Skeletal muscle tissue (tissue), 4 donors: ENCODE data around the gene NEMP2. TPM values are rescaled to one million over a fixed set of nuclear protein-coding genes. Genes with fewer than 3 reads are reported as not detected.
"Not testable (repeated sequence)": the region's sequence is repeated elsewhere in the genome, so short reads cannot be mapped to it uniquely, and the experiment has no call there.

ENCODE experiments used
- H3K27ac ChIP-seq: one replicate; pipeline ENCODE4 v1.7.0; 2013; ENCODE audit warnings: mild to moderate bottlenecking, low read depth, low read length, inconsistent platforms
- H3K27me3 ChIP-seq, 3 donors: one replicate each; pipeline ENCODE4 v1.7.0; 2013; ENCODE audit warnings: low read length in 3 of 3; ENCODE audit not compliant: control insufficient read depth in 3 of 3, insufficient read depth in 3 of 3
- H3K36me3 ChIP-seq, 3 donors: one replicate each; pipeline ENCODE4 v1.7.0; 2013; ENCODE audit warnings: low read length in 3 of 3; ENCODE audit not compliant: control insufficient read depth in 3 of 3, insufficient read depth in 3 of 3
- H3K4me1 ChIP-seq, 3 donors: one replicate each; pipeline ENCODE4 v1.7.0; 2013; ENCODE audit warnings: low read length in 3 of 3, mild to moderate bottlenecking in 3 of 3; ENCODE audit not compliant: control insufficient read depth in 3 of 3, insufficient read depth in 3 of 3
- H3K4me3 ChIP-seq, 3 donors: one replicate each; pipeline ENCODE4 v1.7.0; 2013; ENCODE audit warnings: low read length in 3 of 3
- H3K9ac ChIP-seq, 3 donors: one replicate each; pipeline ENCODE4 v1.7.0; 2013; ENCODE audit warnings: low read length in 3 of 3, mild to moderate bottlenecking in 3 of 3, moderate library complexity in 2 of 3, low read depth in 1 of 3
- H3K9me3 ChIP-seq, 3 donors: one replicate each; pipeline ENCODE4 v1.7.0; 2013; ENCODE audit warnings: low read length in 3 of 3; ENCODE audit not compliant: control insufficient read depth in 3 of 3
- total RNA-seq: library from RNA; depleted of rRNA; stranded (reverse); fragments of >200 nt; gene quantifications from one replicate; pipeline ENCODE4 v1.2.3, GENCODE V29; 2014
- donor health status: Osteomylitis.

NEMP2 gene
- total RNA-seq, 1 donor from 2014 or later: 7.8 TPM

DNA sequence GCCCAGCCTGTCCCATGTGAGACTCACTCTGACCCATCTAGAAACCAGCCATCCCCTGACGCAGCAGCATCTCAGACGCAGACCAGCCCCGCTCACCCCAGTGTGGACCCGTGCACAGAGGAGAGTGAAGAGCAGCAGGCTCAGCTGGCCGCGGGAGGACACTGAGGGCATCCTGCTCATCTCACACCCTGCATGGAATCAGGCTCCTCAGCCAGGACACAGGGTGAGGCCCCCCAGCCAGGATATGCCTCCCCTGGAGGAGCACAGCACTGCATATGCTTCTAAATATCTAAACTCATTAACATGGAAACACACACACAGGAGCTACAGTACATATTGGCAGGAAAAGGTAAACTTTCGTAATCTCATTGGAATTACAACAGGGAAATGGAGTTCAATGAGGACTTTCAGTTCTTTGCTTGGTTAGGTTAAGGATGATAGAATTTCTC is 34.4 kb downstream of the NEMP2 start:
- no peaks in the 10 kb centered on the region for H3K27me3 ChIP-seq
- no peak overlapping the region for H3K27ac ChIP-seq
- peaks cover 0 to 9% (median 0%) of the 10 kb centered on the region in 3 donors for H3K36me3 ChIP-seq
- no peak overlapping the region for H3K9ac ChIP-seq
- H3K4me3 ChIP-seq: no peak overlapping the region
- no peaks in the 10 kb centered on the region for H3K9me3 ChIP-seq
- H3K4me1 ChIP-seq: no peaks in the 10 kb centered on the region

- Histone ChIP-seq H3K27ac (no peak overlapping the region), H3K9me3 (no peaks in the 10 kb centered on the region), H3K9ac (no peak overlapping the region), H3K4me1 (no peaks in the 10 kb centered on the region), H3K36me3 (peaks cover 0 to 9% (median 0%) of the 10 kb centered on the region in 3 donors), H3K4me3 (no peak overlapping the region), H3K27me3 (no peaks in the 10 kb centered on the region)
Observed at GRCh38 chr2:190499273-190499672, 35.2 kb downstream of the NEMP2 start.

GRCh38 chr2:190497428-190497827 is 37.1 kb downstream of the NEMP2 start:
- H3K9me3 ChIP-seq: no peaks in the 10 kb centered on the region
- no peaks in the 10 kb centered on the region for H3K27me3 ChIP-seq
- H3K27ac ChIP-seq: no peak overlapping the region
- H3K4me1 ChIP-seq: no peaks in the 10 kb centered on the region
- H3K9ac ChIP-seq: no peak overlapping the region
- H3K36me3 ChIP-seq: peaks cover 0 to 9% (median 0%) of the 10 kb centered on the region in 3 donors
- no peak overlapping the region for H3K4me3 ChIP-seq

DNA sequence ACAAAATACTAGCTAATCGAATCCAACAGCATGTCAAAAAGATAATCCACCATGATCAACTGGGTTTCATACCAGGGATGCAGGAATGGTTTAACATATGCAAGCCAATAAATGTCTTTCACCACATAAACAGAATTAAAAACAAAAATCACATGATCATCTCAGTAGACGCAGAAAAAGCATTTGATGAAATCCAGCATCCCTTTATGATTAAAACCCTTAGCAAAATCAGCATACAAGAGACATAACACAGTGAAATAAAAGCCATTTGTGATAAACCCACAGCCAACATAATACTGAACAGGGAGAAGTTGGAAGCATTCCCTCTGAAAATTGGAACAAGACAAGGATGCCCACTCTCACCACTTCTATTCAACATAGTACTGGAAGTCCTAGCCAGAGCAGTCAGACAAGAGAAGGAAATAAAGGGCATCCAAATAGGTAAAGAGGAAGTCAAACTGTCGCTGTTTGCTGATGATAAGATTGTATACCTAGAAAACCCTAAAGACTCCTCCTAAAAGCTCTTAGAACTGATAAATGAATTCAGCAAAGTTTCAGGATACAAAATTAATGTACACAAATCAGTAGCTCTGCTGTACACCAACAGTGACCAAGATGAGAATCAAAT is 39.8 kb downstream of the NEMP2 start:
- not testable (repeated sequence) for H3K27me3 ChIP-seq, H3K4me3 ChIP-seq, H3K36me3 ChIP-seq, H3K27ac ChIP-seq, H3K9me3 ChIP-seq, H3K4me1 ChIP-seq, H3K9ac ChIP-seq

GRCh38 chr2:190493095-190493494 is 41.4 kb downstream of the NEMP2 start:
- Histone ChIP-seq H3K36me3 (peaks cover 0 to 8% (median 5%) of the 10 kb centered on the region in 3 donors), H3K27me3 (no peaks in the 10 kb centered on the region), H3K4me1 (no peaks in the 10 kb centered on the region), H3K4me3 (no peak overlapping the region), H3K9me3 (no peaks in the 10 kb centered on the region), H3K9ac (no peak overlapping the region), H3K27ac (no peak overlapping the region)

GRCh38 chr2:190490502-190490901 is 44.0 kb downstream of the NEMP2 start:
- Histone ChIP-seq H3K4me3 (no peak overlapping the region), H3K36me3 (peaks cover 0 to 6% (median 5%) of the 10 kb centered on the region in 3 donors), H3K27me3 (no peaks in the 10 kb centered on the region)

GRCh38 chr2:190489475-190489874 is 45.0 kb downstream of the NEMP2 start:
- Histone ChIP-seq H3K9me3 (no peaks in the 10 kb centered on the region), H3K4me3 (no peak overlapping the region), H3K9ac (no peak overlapping the region), H3K27ac (no peak overlapping the region), H3K36me3 (peaks cover 0 to 6% (median 5%) of the 10 kb centered on the region in 3 donors), H3K4me1 (peaks cover 0 to 3% (median 0%) of the 10 kb centered on the region in 3 donors), H3K27me3 (no peaks in the 10 kb centered on the region)

More at GRCh38 chr2:190490502-190490901, 44.0 kb downstream of the NEMP2 start:
- Histone ChIP-seq H3K9ac (no peak overlapping the region), H3K4me1 (peaks cover 0 to 3% (median 0%) of the 10 kb centered on the region in 3 donors), H3K9me3 (no peaks in the 10 kb centered on the region), H3K27ac (no peak overlapping the region)

- Histone ChIP-seq H3K9ac (no peak overlapping the region), H3K36me3 (peaks cover 0 to 6% (median 5%) of the 10 kb centered on the region in 3 donors), H3K4me3 (no peak overlapping the region), H3K9me3 (no peaks in the 10 kb centered on the region), H3K4me1 (peaks cover 0 to 3% (median 0%) of the 10 kb centered on the region in 3 donors), H3K27me3 (no peaks in the 10 kb centered on the region), H3K27ac (no peak overlapping the region)
Observed at GRCh38 chr2:190488516-190489233, 45.8 kb downstream of the NEMP2 start.

DNA sequence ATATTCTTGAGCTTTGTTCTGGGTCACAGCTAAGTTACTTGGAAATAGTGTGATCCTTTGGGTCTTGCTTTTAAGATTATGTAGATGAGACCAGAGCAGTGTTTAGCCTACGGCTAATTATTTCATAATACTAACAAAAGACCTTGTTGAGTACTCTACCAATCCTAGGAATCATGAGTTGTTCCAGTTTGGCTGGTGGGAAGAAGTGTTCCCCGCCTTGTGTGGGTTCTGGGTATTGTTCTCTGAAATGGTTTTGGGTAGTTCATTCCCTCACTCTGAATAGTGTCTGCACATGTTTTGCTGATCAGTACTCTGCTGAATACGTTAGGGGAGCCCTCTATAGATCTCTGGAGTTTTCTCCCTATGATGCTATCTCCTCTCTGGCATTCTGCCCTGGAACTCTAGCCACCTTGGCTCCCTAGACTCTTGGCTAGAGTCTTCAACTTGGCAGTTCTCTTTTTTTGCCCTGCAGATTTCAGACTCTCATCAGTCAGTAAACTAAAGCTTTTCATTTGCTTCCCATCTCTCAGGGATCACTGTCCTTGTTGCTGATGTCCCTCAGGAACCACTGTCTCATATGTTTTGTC is 48.4 kb downstream of the NEMP2 start:
- H3K36me3 ChIP-seq: peaks cover 0 to 6% (median 3%) of the 10 kb centered on the region in 3 donors
- H3K9me3 ChIP-seq: no peaks in the 10 kb centered on the region
- H3K27me3 ChIP-seq: no peaks in the 10 kb centered on the region
- no peak overlapping the region for H3K9ac ChIP-seq
- peaks cover 0 to 3% (median 0%) of the 10 kb centered on the region in 3 donors for H3K4me1 ChIP-seq
- H3K27ac ChIP-seq: no peak overlapping the region
- no peak overlapping the region for H3K4me3 ChIP-seq

DNA sequence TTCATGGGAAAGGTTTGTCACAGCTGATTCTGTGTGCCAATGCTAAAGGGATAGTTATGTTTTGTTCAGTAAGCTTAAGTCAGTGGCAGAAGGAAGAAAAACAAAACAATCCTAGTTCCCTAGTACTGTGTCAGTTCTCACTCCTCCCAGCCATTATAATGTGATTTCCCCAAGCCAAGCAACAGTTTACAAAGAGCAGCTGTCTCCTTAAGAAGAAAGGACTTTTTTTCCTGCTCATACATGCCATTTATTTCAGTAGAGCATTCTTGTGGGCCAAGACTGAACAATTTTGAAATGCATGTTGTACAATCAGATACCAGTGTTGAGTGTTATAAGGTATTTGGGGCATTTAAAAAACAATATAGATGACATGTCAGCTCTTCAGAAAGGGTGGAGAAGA is 52.1 kb downstream of the NEMP2 start:
- H3K27me3 ChIP-seq: no peaks in the 10 kb centered on the region
- no peak overlapping the region for H3K4me3 ChIP-seq
- no peaks in the 10 kb centered on the region for H3K9me3 ChIP-seq
- no peak overlapping the region for H3K9ac ChIP-seq
- H3K27ac ChIP-seq: no peak overlapping the region
- H3K4me1 ChIP-seq: peaks cover 3 to 11% (median 6%) of the 10 kb centered on the region in 3 donors
- H3K36me3 ChIP-seq: no peaks in the 10 kb centered on the region
